ENCODE results near the gene BCKDHA. TPM values are rescaled to one million over a fixed set of nuclear protein-coding genes. Genes with fewer than 3 reads are reported as not detected.

The BCKDHA gene
- total and polyA plus RNA-seq, 2 of the 4 experiments (the other 2 are of a cell fraction) = 7.6 to 7.7 TPM

DNA sequence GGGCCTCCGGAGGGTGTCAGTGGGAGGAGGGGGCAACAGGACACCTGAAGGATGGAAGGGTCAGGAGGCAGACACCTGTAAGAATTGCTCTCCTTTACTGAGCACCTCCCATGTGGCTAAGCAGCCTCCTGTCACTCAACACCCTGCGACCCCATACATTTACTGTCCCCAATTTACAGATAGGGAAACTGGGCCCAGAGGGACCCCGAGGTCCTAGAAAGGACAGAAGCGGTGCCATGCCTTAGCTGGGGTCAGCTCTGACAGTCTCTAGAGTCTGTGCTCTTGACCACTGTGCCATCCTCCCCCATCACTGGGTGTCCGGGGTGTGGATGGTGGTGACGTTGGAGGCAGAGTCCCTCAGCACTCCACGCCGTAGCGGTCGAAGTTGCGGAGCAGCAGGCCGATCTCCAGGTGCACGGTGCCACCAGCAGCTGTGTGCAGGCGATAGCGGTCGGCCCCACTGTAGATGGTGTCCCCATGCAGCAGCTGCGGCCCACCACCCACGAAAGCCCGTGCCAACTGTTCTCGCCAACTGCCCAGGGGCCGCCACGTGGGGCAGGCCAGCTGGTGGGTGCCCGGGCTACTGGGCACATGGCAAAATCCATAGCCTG, 43.2 kb upstream of the BCKDHA start:
- Histone ChIP-seq H3K23ac (ENCODE audit: low read depth, low read length) (no peak overlapping the region), H3K9ac (ENCODE audit: low read depth, low read length) (peak overlapping the region; percentile 86), H4K91ac (ENCODE audit: insufficient read depth, low read depth, low read length) (0 out of 2 replicates have a peak overlapping the region, but pooled peaks have one; percentile 32), H3K27ac (ENCODE audit: insufficient read depth, low read length) (peak overlapping the region; percentile 73), H2AFZ (replicated peaks; ENCODE audit: low read length, poor library complexity) (peak overlapping the region; percentile 88), H4K5ac (ENCODE audit: low read depth, low read length) (peak overlapping the region; percentile 47; the same call in 1 of the 2 replicates), H2BK5ac (ENCODE audit: low read depth, low read length, poor library complexity, severe bottlenecking) (peak overlapping the region; percentile 42), H3K4me3 (ENCODE audit: insufficient read depth, low read depth, low read length) (peak overlapping the region; percentile 76), H3K9me1 (ENCODE audit: insufficient read depth, low read length) (no peaks in the 10 kb centered on the region), H3K9me3 (ENCODE audit: control insufficient read depth, insufficient read depth, low read length) (no peaks in the 10 kb centered on the region), H3K36me3 (ENCODE audit: control insufficient read depth, insufficient read depth, low read length) (no peaks in the 10 kb centered on the region), H2AK5ac (ENCODE audit: low read depth, low read length) (peak overlapping the region; percentile 77), H4K8ac (ENCODE audit: low read depth in 2 of 2, low read length in 2 of 2) (peak overlapping the region; percentile 49 to 87; a peak in 1 of 4 replicates), H2BK120ac (ENCODE audit: low read depth, low read length) (peak overlapping the region; percentile 71), H3K79me1 (ENCODE audit: low read depth in 1 of 2, low read length in 2 of 2) (peaks cover 8 to 40% of the 10 kb centered on the region in 2 experiments; a peak in 3 of 4 replicates), H2AK9ac (replicated peaks; ENCODE audit: low read depth, low read length, poor library complexity) (peak overlapping the region; percentile 86), H3K4me2 (ENCODE audit: low read depth, low read length) (peak overlapping the region; percentile 76), H3K27me3 (ENCODE audit: control insufficient read depth, insufficient read depth, low read length) (no peaks in the 10 kb centered on the region), H3K4me1 (ENCODE audit: control insufficient read depth, insufficient read depth, low read length) (no peaks in the 10 kb centered on the region), H4K20me1 (ENCODE audit: insufficient read depth, low read length) (peaks cover 37% of the 10 kb centered on the region), H2BK15ac (ENCODE audit: low read depth, low read length) (peak overlapping the region; percentile 56; the same call in 1 of the 3 replicates), H3K4ac (ENCODE audit: low read depth, low read length) (peak overlapping the region; percentile 73), H3K18ac (ENCODE audit: low read depth, low read length) (peak overlapping the region; percentile 58), H2BK20ac (ENCODE audit: low read depth, low read length) (no peak overlapping the region; the same call in 1 of the 2 replicates), H3K14ac (replicated peaks; ENCODE audit: low read depth, low read length) (peak overlapping the region; percentile 73; the same call in 1 of the 2 replicates), H3K56ac (ENCODE audit: extremely low read depth, insufficient read depth, low read length) (no peak overlapping the region)
- BruUV-seq (replicated peaks) = no TSS peak
- ChIA-PET POLR2A (ENCODE audit: unreplicated experiment) (no interaction called here), CTCF (no interaction called here)
- 93% methylated on average over 15 of the region's 23 CpGs; no CpG with 5 or more reads in 1 of the 2 experiments for WGBS, 2 experiments (ENCODE audit: extremely low coverage in 2 of 2, insufficient read length in 1 of 2)
- intact Hi-C loops (cut with micrococcal nuclease) = loop anchor here (5.0 kb wide), 2 partner anchors 43 to 92 kb away; partner anchors contain the start of genes BCKDHA, EXOSC5 and HNRNPUL1
- dilution Hi-C loops (cut with HindIII; ENCODE audit: low sequenced_read_pairs, unreplicated experiment) = no loop called here
- in situ Hi-C loops (cut with MboI; ENCODE audit: low sequenced_read_pairs) = no loop called here
- DNase-seq = no peak
- no peak for ATAC-seq (ENCODE audit: low read depth)
- TF ChIP-seq, protein P1, sequence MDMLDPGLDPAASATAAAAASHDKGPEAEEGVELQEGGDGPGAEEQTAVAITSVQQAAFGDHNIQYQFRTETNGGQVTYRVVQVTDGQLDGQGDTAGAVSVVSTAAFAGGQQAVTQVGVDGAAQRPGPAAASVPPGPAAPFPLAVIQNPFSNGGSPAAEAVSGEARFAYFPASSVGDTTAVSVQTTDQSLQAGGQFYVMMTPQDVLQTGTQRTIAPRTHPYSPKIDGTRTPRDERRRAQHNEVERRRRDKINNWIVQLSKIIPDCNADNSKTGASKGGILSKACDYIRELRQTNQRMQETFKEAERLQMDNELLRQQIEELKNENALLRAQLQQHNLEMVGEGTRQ (IDR thresholded peaks at IDR 0.05; ENCODE audit: low read depth, low read length) = no peak
- TF ChIP-seq, protein P2, sequence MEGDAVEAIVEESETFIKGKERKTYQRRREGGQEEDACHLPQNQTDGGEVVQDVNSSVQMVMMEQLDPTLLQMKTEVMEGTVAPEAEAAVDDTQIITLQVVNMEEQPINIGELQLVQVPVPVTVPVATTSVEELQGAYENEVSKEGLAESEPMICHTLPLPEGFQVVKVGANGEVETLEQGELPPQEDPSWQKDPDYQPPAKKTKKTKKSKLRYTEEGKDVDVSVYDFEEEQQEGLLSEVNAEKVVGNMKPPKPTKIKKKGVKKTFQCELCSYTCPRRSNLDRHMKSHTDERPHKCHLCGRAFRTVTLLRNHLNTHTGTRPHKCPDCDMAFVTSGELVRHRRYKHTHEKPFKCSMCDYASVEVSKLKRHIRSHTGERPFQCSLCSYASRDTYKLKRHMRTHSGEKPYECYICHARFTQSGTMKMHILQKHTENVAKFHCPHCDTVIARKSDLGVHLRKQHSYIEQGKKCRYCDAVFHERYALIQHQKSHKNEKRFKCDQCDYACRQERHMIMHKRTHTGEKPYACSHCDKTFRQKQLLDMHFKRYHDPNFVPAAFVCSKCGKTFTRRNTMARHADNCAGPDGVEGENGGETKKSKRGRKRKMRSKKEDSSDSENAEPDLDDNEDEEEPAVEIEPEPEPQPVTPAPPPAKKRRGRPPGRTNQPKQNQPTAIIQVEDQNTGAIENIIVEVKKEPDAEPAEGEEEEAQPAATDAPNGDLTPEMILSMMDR (conservative IDR thresholded peaks at IDR 0.05; ENCODE audit: low read depth, low read length) = no peak
- no peak for TF ChIP-seq MXI1 (IDR thresholded peaks at IDR 0.05; ENCODE audit: borderline replicate concordance, low read depth, low read length)
- no peak for TF ChIP-seq NFE2L2 (IDR thresholded peaks at IDR 0.05; ENCODE audit: low read depth, low read length)
- TF ChIP-seq MAFK (IDR thresholded peaks at IDR 0.05; ENCODE audit: low read depth, low read length) = no peak
- no peak for TF ChIP-seq CHD1 (IDR thresholded peaks at IDR 0.05; ENCODE audit: low read depth, low read length)
- no peak for TF ChIP-seq BHLHE40 (IDR thresholded peaks at IDR 0.05; ENCODE audit: low read depth, low read length)
- no peak for TF ChIP-seq POLR2A (IDR thresholded peaks at IDR 0.05; ENCODE audit: low read depth, low read length)
- TF ChIP-seq MAZ (IDR thresholded peaks at IDR 0.05; ENCODE audit: borderline replicate concordance, low read depth, low read length) = no peak
- no peak for TF ChIP-seq CEBPB (IDR thresholded peaks at IDR 0.05; ENCODE audit: low read depth, low read length)
- TF ChIP-seq, protein P3, sequence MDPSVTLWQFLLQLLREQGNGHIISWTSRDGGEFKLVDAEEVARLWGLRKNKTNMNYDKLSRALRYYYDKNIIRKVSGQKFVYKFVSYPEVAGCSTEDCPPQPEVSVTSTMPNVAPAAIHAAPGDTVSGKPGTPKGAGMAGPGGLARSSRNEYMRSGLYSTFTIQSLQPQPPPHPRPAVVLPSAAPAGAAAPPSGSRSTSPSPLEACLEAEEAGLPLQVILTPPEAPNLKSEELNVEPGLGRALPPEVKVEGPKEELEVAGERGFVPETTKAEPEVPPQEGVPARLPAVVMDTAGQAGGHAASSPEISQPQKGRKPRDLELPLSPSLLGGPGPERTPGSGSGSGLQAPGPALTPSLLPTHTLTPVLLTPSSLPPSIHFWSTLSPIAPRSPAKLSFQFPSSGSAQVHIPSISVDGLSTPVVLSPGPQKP (IDR thresholded peaks at IDR 0.05; ENCODE audit: borderline replicate concordance, low read depth, low read length) = no peak
- TF ChIP-seq SMC3 (IDR thresholded peaks at IDR 0.05; ENCODE audit: low read depth, low read length) = no peak
- TF ChIP-seq FOS (IDR thresholded peaks at IDR 0.05; ENCODE audit: low read depth, low read length) = no peak
- TF ChIP-seq RCOR1 (IDR thresholded peaks at IDR 0.05; ENCODE audit: insufficient replicate concordance, low read length) = no peak
- TF ChIP-seq RFX5 (IDR thresholded peaks at IDR 0.05; ENCODE audit: low read depth, low read length) = no peak
